ENCODE measurements around the gene EIF5A.

- no peak for TF ChIP-seq CTCF (IDR thresholded peaks at IDR 0.05)
- TF ChIP-seq POLR2A (IDR thresholded peaks at IDR 0.05) = no peak
Observed at GRCh38 chr17:7290166-7290565, 17.3 kb upstream of the EIF5A start.

All from breast epithelium (tissue), 3 donors.